Stimulated activated CD8-positive, alpha-beta memory T cell treated with anti-CD3 and anti-CD28 coated beads, Interleukin-15, amount 100 ng/mL, for 1 hour (primary cell): ENCODE results near the gene TMEM201.

ENCODE experiments used
- DNase-seq: peaks from one replicate; pipeline ENCODE4 v3.0.0-alpha.2; 2020; ENCODE audit warnings: low read depth

Gene TMEM201

GRCh38 chr1:9654051-9654833 lies 65.5 kb downstream of the TMEM201 start:
- no peak for DNase-seq

DNA sequence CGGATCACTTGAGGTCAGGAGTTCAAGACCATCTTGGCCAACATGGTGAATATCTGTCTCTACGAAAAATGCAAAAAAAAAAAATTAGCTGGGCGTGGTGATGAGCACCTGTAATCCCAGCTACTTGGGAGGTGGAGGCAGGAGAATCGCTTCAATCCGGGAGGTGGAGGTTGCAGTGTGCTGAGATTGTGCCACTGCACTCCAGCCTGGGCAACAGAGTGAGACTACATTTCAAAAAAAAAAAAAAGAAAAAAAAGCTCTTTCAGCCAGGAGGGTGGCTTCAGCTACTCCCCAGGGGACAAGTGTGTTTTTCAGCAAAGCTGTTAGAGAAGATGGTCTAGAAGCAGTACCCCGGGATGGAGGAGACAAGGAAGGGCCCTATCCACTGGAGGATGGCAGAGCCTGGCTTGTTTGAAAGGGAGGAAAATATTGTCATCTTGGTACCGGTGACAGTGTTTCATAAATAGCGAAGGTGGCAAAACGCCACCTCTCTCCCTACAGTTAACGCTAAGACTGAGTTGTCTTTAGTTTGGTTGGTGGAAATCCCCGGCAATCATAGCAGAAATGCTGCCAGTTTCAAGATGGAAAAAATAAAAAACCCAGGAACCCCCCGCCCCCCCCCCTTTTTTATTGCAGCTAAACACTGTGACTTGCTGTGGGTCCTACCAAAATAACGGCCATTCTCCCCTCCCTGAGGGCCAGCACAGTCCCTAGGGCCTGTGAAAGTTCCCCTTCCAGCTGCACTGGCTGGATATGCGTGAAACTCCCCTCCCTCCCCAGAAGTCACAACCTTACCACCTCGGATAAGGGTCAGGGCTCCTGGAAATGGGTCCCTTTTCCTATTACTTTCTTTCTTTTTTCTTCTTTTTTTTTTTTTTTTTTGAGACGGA lies 66.4 kb downstream of the TMEM201 start:
- DNase-seq: no peak

DNA sequence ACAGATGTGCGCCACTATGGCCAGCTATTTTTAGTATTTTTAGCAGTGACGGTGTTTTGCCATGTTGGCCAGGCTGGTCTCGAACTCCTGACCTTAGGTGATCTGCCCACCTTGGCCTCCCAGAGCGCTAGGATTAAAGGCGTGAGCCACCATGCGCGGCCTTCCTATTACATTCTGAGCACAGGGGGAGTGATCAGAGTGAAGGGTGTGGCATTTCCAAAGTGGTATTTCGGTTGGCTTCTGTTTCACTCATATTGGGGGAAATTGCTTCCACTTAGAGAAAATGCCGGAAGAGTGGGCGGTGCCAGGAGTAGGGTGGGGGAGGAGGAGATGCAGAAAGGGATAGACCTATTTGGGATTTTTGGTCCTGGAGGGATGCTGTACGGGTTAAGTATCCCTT lies 67.1 kb downstream of the TMEM201 start:
- DNase-seq: no peak

GRCh38 chr1:9657521-9658032 lies 68.9 kb downstream of the TMEM201 start:
- DNase-seq: no peak

DNA sequence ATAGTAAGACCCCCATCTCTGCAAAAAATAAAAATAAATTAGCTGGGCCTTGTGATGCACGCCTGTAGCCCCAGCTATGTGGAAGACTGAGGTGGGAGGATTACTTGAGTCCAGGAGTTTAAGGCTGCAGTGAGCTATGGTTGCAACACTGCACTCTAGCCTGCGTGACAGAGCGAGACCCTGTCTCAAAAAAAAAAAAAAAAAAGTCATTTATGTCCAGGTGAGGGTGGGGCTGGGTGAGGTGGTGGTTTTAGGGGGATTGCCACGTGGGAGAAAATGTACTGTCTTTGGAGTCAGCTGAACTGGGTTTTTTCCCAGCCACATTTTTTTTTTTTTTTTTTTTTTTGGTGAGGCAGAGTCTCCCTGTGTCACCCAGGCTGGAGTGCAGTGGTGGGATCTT lies 69.5 kb downstream of the TMEM201 start:
- no peak for DNase-seq

DNA sequence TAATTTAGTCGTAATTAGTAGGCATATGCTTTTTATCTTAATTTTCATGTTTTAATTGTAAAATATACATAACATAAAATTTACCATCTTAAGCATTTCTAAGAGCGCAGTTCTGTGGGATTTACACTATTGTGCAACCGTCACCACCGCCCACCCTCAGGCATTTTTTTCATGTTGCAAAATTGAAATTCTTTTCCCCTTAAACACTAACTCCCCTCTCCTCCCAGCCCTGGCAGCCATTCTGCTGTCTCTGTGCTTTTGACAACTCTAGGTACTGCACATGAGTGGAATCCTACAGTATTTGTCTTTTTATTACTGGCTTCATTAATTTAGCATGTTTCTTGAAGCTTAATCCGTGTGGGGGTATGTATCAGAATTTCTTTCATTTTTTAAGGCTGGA lies 70.6 kb downstream of the TMEM201 start:
- DNase-seq: no peak

- no peak for DNase-seq
Observed at GRCh38 chr1:9663257-9663656, 74.5 kb downstream of the TMEM201 start.
